ENCODE data around the gene SRSF7. TPM values are rescaled to one million over a fixed set of nuclear protein-coding genes. Genes with fewer than 3 reads are reported as not detected.
"Not testable (repeated sequence)": the region's sequence is repeated elsewhere in the genome, so short reads cannot be mapped to it uniquely, and the experiment has no call there.

SRSF7 gene
- total RNA-seq, 1 donor from 2014 or later: 417 TPM

- Mint-ChIP-seq H3K9me3 (peaks cover 6% of the 10 kb centered on the region), H3K27me3 (ENCODE audit: insufficient read depth) (no peaks in the 10 kb centered on the region), H3K27ac (no peak overlapping the region), H3K4me1 (ENCODE audit: low read depth) (peaks cover 63% of the 10 kb centered on the region), H3K36me3 (ENCODE audit: low read depth) (peaks cover 51% of the 10 kb centered on the region), H3K4me3 (no peak overlapping the region)
- intact Hi-C loops (cut with micrococcal nuclease): loop anchor here (5.0 kb wide), 2 partner anchors 37 to 402 kb away; no protein-coding TSS in a partner anchor
- DNase-seq (ENCODE audit: low spot score): no peak
Observed at GRCh38 chr2:38719706-38720105, 31.5 kb downstream of the SRSF7 start.

- Mint-ChIP-seq H3K4me3 (no peak overlapping the region), H3K36me3 (ENCODE audit: low read depth) (peaks cover 49% of the 10 kb centered on the region), H3K27ac (peak overlapping the region; percentile 44), H3K27me3 (ENCODE audit: insufficient read depth) (no peaks in the 10 kb centered on the region), H3K4me1 (ENCODE audit: low read depth) (peaks cover 63% of the 10 kb centered on the region), H3K9me3 (peaks cover 6% of the 10 kb centered on the region)
- no peak for DNase-seq (ENCODE audit: low spot score)
- intact Hi-C loops (cut with micrococcal nuclease): no loop called here
Observed at GRCh38 chr2:38718601-38719000, 32.6 kb downstream of the SRSF7 start.

- Mint-ChIP-seq H3K4me3 (no peak overlapping the region), H3K4me1 (ENCODE audit: low read depth) (peaks cover 62% of the 10 kb centered on the region), H3K9me3 (peaks cover 11% of the 10 kb centered on the region), H3K36me3 (ENCODE audit: low read depth) (peaks cover 60% of the 10 kb centered on the region), H3K27ac (peak overlapping the region; percentile 41), H3K27me3 (ENCODE audit: insufficient read depth) (no peaks in the 10 kb centered on the region)
- intact Hi-C loops (cut with micrococcal nuclease): no loop called here
- no peak for DNase-seq (ENCODE audit: low spot score)
Observed at GRCh38 chr2:38716185-38716584, 35.0 kb downstream of the SRSF7 start.

GRCh38 chr2:38714941-38715340 is 36.2 kb downstream of the SRSF7 start:
- Mint-ChIP-seq H3K27ac (peak overlapping the region; percentile 83), H3K36me3 (ENCODE audit: low read depth) (peaks cover 50% of the 10 kb centered on the region), H3K4me1 (ENCODE audit: low read depth) (peaks cover 58% of the 10 kb centered on the region)
- not testable (repeated sequence) for H3K4me3 Mint-ChIP-seq; H3K27me3 Mint-ChIP-seq (ENCODE audit: insufficient read depth); DNase-seq (ENCODE audit: low spot score); H3K9me3 Mint-ChIP-seq
- intact Hi-C loops (cut with micrococcal nuclease): loop anchor here (2.0 kb wide), 1 partner anchor 14 kb away; no protein-coding TSS in a partner anchor

DNA sequence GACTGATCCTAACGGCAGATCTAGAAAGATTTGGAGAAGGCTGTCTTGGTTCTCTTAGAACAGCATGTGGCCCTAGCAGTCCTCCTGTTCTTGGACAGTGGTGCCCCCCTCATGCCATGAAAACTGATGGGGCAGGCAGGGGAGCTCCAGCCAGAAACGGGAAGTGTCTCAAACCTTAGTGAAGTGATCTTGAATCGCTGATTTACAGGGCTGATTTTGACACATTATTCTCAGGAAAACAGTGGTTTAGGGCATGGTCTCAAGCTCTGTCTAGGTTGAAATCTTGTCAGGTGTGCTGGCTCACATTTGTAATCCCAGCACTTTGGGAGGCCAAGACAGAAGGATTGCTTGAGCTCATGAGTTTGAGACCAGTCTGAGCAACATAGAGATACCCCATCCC is 37.8 kb downstream of the SRSF7 start:
- H3K27ac Mint-ChIP-seq: peak overlapping the region; percentile 35
- no peak for DNase-seq (ENCODE audit: low spot score)

DNA sequence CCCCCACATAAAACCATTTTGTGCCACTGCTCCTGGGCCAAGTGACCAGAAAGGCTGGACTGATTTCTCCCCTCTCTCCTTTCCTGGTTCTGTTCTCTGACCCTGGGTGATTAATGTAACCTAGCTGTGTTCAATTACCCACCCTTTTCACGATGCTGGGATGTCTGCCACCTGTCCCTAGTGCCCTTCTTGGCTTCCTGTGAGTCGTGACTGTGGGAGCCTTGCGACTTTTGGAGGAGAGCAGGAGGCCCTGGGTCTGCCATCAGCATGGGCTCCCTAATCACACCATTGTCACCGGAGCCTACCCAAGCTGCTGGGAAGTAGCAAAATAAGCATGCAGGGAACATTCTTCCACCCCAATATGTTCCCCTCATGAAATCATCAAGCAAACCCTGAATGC is 38.3 kb downstream of the SRSF7 start:
- intact Hi-C loops (cut with micrococcal nuclease): no loop called here
- Mint-ChIP-seq H3K36me3 (ENCODE audit: low read depth) (peaks cover 42% of the 10 kb centered on the region), H3K4me1 (ENCODE audit: low read depth) (peaks cover 76% of the 10 kb centered on the region), H3K9me3 (peaks cover 5% of the 10 kb centered on the region), H3K27me3 (ENCODE audit: insufficient read depth) (no peaks in the 10 kb centered on the region), H3K4me3 (no peak overlapping the region), H3K27ac (peak overlapping the region; percentile 35)
- no peak for DNase-seq (ENCODE audit: low spot score)

More for the DNA sequence above, 37.8 kb downstream of the SRSF7 start:
- Mint-ChIP-seq H3K36me3 (ENCODE audit: low read depth) (peaks cover 42% of the 10 kb centered on the region), H3K9me3 (peaks cover 5% of the 10 kb centered on the region), H3K4me1 (ENCODE audit: low read depth) (peaks cover 74% of the 10 kb centered on the region), H3K27me3 (ENCODE audit: insufficient read depth) (no peaks in the 10 kb centered on the region), H3K4me3 (no peak overlapping the region)
- intact Hi-C loops (cut with micrococcal nuclease): no loop called here

DNA sequence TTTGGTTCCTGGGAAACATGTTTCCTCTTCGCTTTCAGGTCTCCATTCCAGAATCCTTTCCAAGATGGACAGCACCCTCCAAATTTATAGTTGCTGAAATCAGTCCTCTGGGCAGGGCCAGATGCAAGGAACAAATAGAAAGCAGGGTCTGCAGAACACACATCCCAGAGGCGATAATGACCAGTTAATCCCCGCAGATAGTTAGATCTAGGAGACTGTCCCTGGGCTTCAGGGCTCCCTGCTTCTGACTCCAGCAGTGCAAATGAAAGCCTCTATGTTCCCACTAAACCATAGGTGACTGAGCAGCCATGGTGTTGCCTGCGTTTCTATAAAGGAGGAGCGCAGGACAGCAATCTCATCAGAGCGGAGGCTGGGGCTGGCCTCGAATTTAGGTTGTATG is 38.7 kb downstream of the SRSF7 start:
- intact Hi-C loops (cut with micrococcal nuclease): no loop called here
- no peak for DNase-seq (ENCODE audit: low spot score)
- no peaks in the 10 kb centered on the region for H3K27me3 Mint-ChIP-seq (ENCODE audit: insufficient read depth)
- peaks cover 42% of the 10 kb centered on the region for H3K36me3 Mint-ChIP-seq (ENCODE audit: low read depth)
- peak overlapping the region; percentile 35 for H3K27ac Mint-ChIP-seq
- peaks cover 5% of the 10 kb centered on the region for H3K9me3 Mint-ChIP-seq
- no peak overlapping the region for H3K4me3 Mint-ChIP-seq
- H3K4me1 Mint-ChIP-seq (ENCODE audit: low read depth): peaks cover 78% of the 10 kb centered on the region

- H3K27me3 Mint-ChIP-seq (ENCODE audit: insufficient read depth): no peaks in the 10 kb centered on the region
- H3K36me3 Mint-ChIP-seq (ENCODE audit: low read depth): peaks cover 48% of the 10 kb centered on the region
- no peak overlapping the region for H3K4me3 Mint-ChIP-seq
- H3K9me3 Mint-ChIP-seq: peaks cover 5% of the 10 kb centered on the region
- peak overlapping the region; percentile 5 for H3K27ac Mint-ChIP-seq
- intact Hi-C loops (cut with micrococcal nuclease): no loop called here
- H3K4me1 Mint-ChIP-seq (ENCODE audit: low read depth): peaks cover 86% of the 10 kb centered on the region
- no peak for DNase-seq (ENCODE audit: low spot score)
Observed at GRCh38 chr2:38711558-38711957, 39.6 kb downstream of the SRSF7 start.

- Mint-ChIP-seq H3K36me3 (ENCODE audit: low read depth) (peaks cover 39% of the 10 kb centered on the region), H3K9me3 (peaks cover 5% of the 10 kb centered on the region), H3K27ac (peak overlapping the region; percentile 95), H3K4me1 (ENCODE audit: low read depth) (peaks cover 77% of the 10 kb centered on the region), H3K27me3 (ENCODE audit: insufficient read depth) (no peaks in the 10 kb centered on the region), H3K4me3 (peak overlapping the region; percentile 66)
- intact Hi-C loops (cut with micrococcal nuclease): loop anchor here (1.0 to 2.0 kb wide), 6 partner anchors 9 to 106 kb away; partner anchors contain the start of gene GALM
- peak; percentile 29 for DNase-seq (ENCODE audit: low spot score)
Observed at GRCh38 chr2:38709567-38710194, 41.5 kb downstream of the SRSF7 start.

DNA sequence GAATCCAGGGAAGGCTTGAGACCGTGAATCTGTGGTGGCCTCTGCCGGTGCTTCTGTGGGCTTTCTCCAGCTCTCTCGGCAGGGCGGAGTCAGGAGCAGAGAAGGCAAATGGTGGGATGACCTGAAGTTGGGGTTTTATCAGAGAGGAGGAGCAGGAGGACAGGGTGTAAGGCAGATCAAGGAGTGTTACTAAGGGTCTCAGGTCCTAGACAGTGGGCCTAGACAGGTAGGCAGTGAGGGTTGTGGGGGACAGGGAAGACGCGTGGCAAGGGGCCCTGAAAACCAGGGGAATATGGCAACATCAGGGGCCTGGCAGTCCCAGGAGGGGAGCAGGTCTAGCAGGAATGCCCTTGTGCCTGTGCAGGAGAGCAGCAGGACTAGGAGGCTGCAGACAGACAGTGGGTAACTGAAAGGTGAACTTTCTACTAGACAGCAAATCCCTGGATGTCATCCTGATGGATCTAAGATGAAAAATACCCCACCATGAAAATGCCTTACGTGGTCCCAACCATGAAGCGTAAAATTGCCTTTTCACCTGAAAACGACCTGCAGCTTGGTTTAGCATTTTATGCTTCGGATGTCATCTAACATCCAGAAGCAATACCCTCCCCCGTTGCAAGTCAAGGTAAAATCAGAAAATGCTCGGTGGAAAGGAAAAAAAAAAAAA is 42.1 kb downstream of the SRSF7 start:
- DNase-seq (ENCODE audit: low spot score): no peak
- Mint-ChIP-seq H3K9me3 (peaks cover 5% of the 10 kb centered on the region), H3K4me1 (ENCODE audit: low read depth) (peaks cover 70% of the 10 kb centered on the region), H3K27me3 (ENCODE audit: insufficient read depth) (no peaks in the 10 kb centered on the region), H3K36me3 (ENCODE audit: low read depth) (peaks cover 36% of the 10 kb centered on the region), H3K4me3 (peak overlapping the region; percentile 66), H3K27ac (peak overlapping the region; percentile 95)
- intact Hi-C loops (cut with micrococcal nuclease): loop anchor here (1.0 to 2.0 kb wide), 6 partner anchors 9 to 106 kb away; partner anchors contain the start of gene GALM

- peak overlapping the region; percentile 66 for H3K4me3 Mint-ChIP-seq
- peaks cover 65% of the 10 kb centered on the region for H3K4me1 Mint-ChIP-seq (ENCODE audit: low read depth)
- H3K36me3 Mint-ChIP-seq (ENCODE audit: low read depth): peaks cover 34% of the 10 kb centered on the region
- intact Hi-C loops (cut with micrococcal nuclease): loop anchor here (2.0 kb wide), 2 partner anchors 18 to 42 kb away; partner anchors contain the start of gene GALM
- peak overlapping the region; percentile 95 for H3K27ac Mint-ChIP-seq
- not testable (repeated sequence) for H3K27me3 Mint-ChIP-seq (ENCODE audit: insufficient read depth); H3K9me3 Mint-ChIP-seq; DNase-seq (ENCODE audit: low spot score)
Observed at GRCh38 chr2:38708491-38708890, 42.7 kb downstream of the SRSF7 start.

DNA sequence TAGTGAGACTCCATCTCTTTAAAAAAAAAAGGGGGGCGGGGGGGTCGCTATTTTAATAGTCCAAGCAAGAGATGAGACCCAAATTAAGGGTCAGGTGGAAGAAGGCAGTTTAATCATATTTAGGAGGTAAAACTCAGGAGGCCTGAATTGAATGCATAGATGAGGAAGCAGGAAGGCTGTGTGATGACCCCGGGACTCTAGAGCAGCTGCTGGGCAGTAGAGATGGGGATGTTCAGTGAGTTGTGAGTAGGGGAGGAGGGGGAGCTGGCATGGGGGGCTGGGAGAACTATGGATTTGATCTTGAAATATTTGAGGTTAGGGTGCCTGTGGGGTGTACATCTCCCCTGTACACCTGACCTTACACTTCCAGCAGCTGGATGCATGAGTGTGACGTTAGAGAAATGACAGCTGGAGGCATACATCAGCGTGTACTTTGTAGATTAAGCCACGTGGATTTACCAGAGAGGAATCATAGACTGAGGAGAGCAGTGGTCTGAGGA is 44.3 kb downstream of the SRSF7 start:
- no peak overlapping the region for H3K4me3 Mint-ChIP-seq
- peaks cover 5% of the 10 kb centered on the region for H3K9me3 Mint-ChIP-seq
- peaks cover 57% of the 10 kb centered on the region for H3K4me1 Mint-ChIP-seq (ENCODE audit: low read depth)
- no peaks in the 10 kb centered on the region for H3K27me3 Mint-ChIP-seq (ENCODE audit: insufficient read depth)
- H3K36me3 Mint-ChIP-seq (ENCODE audit: low read depth): peaks cover 29% of the 10 kb centered on the region
- H3K27ac Mint-ChIP-seq: peak overlapping the region; percentile 83
- intact Hi-C loops (cut with micrococcal nuclease): no loop called here
- no peak for DNase-seq (ENCODE audit: low spot score)

DNA sequence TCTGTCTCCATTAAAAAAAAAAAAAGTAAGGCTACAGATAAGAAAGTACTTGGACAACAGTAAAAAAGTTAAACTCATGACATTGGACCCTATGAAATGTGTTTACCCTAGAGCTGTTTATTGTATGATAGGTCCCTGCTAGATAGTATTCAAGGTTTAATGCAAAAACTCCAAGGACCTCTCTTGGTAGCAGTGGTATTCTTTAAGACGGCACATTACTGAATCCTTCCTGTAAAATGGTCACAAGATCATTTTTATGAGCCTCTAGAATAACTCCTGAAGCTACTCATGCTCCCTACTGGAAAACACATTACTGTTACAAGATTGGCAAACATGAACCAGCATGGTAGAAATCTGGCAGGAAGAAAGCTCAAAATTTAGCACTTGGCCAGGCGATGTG is 46.5 kb downstream of the SRSF7 start:
- H3K4me1 Mint-ChIP-seq (ENCODE audit: low read depth): peaks cover 64% of the 10 kb centered on the region
- no peaks in the 10 kb centered on the region for H3K27me3 Mint-ChIP-seq (ENCODE audit: insufficient read depth)
- no peak for DNase-seq (ENCODE audit: low spot score)
- H3K9me3 Mint-ChIP-seq: no peaks in the 10 kb centered on the region
- no peak overlapping the region for H3K4me3 Mint-ChIP-seq
- intact Hi-C loops (cut with micrococcal nuclease): no loop called here
- H3K36me3 Mint-ChIP-seq (ENCODE audit: low read depth): peaks cover 29% of the 10 kb centered on the region
- H3K27ac Mint-ChIP-seq: no peak overlapping the region
